ENCODE results near the gene TBXAS1.

DNA sequence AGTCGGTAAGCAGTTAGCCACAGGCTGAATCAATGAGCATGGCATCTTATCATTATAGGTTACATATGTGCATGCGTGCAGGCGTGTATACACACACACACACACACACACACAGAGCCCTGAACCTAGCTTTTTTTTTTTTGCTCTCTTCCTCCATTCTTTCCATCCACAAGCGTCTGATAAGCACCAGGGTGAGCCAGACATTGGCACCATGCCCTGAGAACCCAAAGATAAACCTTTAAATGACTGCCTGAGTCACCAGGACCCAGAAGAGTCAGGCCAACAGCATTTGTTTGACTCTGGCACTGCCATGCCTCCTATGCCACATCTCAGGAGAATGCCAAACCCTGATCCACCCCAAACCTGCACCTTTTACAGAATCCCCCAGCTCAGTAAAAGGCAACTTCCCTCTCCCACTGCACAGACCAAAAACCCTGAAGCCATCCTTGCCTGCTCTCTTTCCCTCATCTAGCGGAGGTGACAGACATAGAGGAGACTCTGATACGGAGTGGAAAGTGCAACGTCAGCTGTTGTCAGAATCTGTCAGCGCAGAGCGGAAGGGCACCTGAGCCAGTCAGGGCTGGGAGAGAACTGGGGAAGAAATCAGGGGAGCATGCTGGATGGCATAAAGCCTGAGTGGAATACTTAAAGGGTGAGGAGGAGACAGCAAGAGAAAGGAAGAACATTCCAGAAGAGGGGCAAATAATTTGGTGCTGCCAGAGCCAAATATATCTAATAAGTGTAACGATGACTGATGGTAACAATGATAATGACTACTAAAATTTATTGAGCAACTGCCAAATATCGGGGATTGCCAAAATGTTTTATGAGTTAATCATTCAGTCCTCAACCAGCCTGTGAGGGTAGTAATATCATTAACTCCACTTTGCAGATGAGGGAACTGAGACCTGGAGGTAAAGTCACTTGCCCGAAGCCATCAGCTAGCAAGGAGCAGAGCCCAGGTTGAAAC lies 230.5 kb downstream of the TBXAS1 start:
- TF ChIP-seq, protein P1, sequence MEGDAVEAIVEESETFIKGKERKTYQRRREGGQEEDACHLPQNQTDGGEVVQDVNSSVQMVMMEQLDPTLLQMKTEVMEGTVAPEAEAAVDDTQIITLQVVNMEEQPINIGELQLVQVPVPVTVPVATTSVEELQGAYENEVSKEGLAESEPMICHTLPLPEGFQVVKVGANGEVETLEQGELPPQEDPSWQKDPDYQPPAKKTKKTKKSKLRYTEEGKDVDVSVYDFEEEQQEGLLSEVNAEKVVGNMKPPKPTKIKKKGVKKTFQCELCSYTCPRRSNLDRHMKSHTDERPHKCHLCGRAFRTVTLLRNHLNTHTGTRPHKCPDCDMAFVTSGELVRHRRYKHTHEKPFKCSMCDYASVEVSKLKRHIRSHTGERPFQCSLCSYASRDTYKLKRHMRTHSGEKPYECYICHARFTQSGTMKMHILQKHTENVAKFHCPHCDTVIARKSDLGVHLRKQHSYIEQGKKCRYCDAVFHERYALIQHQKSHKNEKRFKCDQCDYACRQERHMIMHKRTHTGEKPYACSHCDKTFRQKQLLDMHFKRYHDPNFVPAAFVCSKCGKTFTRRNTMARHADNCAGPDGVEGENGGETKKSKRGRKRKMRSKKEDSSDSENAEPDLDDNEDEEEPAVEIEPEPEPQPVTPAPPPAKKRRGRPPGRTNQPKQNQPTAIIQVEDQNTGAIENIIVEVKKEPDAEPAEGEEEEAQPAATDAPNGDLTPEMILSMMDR (conservative IDR thresholded peaks at IDR 0.05; ENCODE audit: low read depth in 2 of 2): no peak
- TF ChIP-seq STAT1 (IDR thresholded peaks at IDR 0.05; ENCODE audit: unreplicated experiment) (no peak), EZH2 (IDR thresholded peaks at IDR 0.05; ENCODE audit: low read depth, unreplicated experiment) (no peak), EZH2phosphoT487 (IDR thresholded peaks at IDR 0.05; ENCODE audit: unreplicated experiment) (no peak), POLR2AphosphoS5 (IDR thresholded peaks at IDR 0.05; ENCODE audit: low read depth) (no peak), CREB1 (CRISPR knock-in tag; IDR thresholded peaks at IDR 0.05; ENCODE audit: low read depth) (no peak), JUNB (IDR thresholded peaks at IDR 0.05; ENCODE audit: unreplicated experiment) (no peak), ZNF114 (CRISPR knock-in tag; IDR thresholded peaks at IDR 0.05) (no peak), ZNF331 (CRISPR knock-in tag; IDR thresholded peaks at IDR 0.05; ENCODE audit: low read depth) (no peak)
- TF ChIP-seq, protein P2, sequence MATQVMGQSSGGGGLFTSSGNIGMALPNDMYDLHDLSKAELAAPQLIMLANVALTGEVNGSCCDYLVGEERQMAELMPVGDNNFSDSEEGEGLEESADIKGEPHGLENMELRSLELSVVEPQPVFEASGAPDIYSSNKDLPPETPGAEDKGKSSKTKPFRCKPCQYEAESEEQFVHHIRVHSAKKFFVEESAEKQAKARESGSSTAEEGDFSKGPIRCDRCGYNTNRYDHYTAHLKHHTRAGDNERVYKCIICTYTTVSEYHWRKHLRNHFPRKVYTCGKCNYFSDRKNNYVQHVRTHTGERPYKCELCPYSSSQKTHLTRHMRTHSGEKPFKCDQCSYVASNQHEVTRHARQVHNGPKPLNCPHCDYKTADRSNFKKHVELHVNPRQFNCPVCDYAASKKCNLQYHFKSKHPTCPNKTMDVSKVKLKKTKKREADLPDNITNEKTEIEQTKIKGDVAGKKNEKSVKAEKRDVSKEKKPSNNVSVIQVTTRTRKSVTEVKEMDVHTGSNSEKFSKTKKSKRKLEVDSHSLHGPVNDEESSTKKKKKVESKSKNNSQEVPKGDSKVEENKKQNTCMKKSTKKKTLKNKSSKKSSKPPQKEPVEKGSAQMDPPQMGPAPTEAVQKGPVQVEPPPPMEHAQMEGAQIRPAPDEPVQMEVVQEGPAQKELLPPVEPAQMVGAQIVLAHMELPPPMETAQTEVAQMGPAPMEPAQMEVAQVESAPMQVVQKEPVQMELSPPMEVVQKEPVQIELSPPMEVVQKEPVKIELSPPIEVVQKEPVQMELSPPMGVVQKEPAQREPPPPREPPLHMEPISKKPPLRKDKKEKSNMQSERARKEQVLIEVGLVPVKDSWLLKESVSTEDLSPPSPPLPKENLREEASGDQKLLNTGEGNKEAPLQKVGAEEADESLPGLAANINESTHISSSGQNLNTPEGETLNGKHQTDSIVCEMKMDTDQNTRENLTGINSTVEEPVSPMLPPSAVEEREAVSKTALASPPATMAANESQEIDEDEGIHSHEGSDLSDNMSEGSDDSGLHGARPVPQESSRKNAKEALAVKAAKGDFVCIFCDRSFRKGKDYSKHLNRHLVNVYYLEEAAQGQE (IDR thresholded peaks at IDR 0.05; ENCODE audit: unreplicated experiment): no peak
- TF ChIP-seq, protein P3, sequence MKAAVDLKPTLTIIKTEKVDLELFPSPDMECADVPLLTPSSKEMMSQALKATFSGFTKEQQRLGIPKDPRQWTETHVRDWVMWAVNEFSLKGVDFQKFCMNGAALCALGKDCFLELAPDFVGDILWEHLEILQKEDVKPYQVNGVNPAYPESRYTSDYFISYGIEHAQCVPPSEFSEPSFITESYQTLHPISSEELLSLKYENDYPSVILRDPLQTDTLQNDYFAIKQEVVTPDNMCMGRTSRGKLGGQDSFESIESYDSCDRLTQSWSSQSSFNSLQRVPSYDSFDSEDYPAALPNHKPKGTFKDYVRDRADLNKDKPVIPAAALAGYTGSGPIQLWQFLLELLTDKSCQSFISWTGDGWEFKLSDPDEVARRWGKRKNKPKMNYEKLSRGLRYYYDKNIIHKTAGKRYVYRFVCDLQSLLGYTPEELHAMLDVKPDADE (IDR thresholded peaks at IDR 0.05): no peak
